GM12874 (cell line): Measurements from ENCODE around the gene PGRMC2.

Experiments
- CTCF ChIP-seq: IDR thresholded peaks from 2 replicates; pipeline ENCODE4 v1.5.1; 2011; ENCODE audit warnings: low read depth, mild to moderate bottlenecking, control low read depth, low read length, moderate library complexity; ENCODE audit not compliant: insufficient read depth

Gene PGRMC2

GRCh38 chr4:128323401-128323800 is 35.8 kb upstream of the PGRMC2 start:
- TF ChIP-seq CTCF = no peak

GRCh38 chr4:128322986-128323385 is 35.4 kb upstream of the PGRMC2 start:
- TF ChIP-seq CTCF = no peak

GRCh38 chr4:128322311-128322710 is 34.7 kb upstream of the PGRMC2 start:
- no peak for TF ChIP-seq CTCF

- TF ChIP-seq CTCF = no peak
These were observed 33.0 kb upstream of the PGRMC2 start for GRCh38 chr4:128320656-128321055.

- TF ChIP-seq CTCF = no peak
These were observed 28.3 kb upstream of the PGRMC2 start for GRCh38 chr4:128315756-128316520.

- TF ChIP-seq CTCF = no peak
These were observed 24.2 kb upstream of the PGRMC2 start for GRCh38 chr4:128311659-128312403.

GRCh38 chr4:128310266-128310697 is 22.7 kb upstream of the PGRMC2 start:
- TF ChIP-seq CTCF = no peak
